Natural killer cell (primary cell): ENCODE data around the gene TCF7L2. TPM values are rescaled to one million over a fixed set of nuclear protein-coding genes. Genes with fewer than 3 reads are reported as not detected.

ENCODE experiments used
- ATAC-seq, 3 donors: fragments of 150-1000 bp in 2 of 3; fragments of 200-7000 bp in 1 of 3; cut with Tn5 transposase; 1 replicate in 1 of 3; 2 replicates in 2 of 3; pipeline ENCODE4 v1.10.0; 2021; ENCODE audit warnings: mild to moderate bottlenecking in 2 of 3, moderate library complexity in 2 of 3
- DNase-seq, 2 donors: peaks; one replicate each; pipeline versions ENCODE4 v3.0.0 to v3.0.0-alpha.2; 2013 to 2021; ENCODE audit warnings: mixed read lengths in 1 of 2
- H3K27ac ChIP-seq: one replicate; pipeline ENCODE4 v1.5.1; 2013; ENCODE audit warnings: mild to moderate bottlenecking, low read length
- H3K27me3 ChIP-seq: one replicate; pipeline ENCODE4 v1.6.1; 2013; ENCODE audit warnings: low read length; ENCODE audit not compliant: control insufficient read depth, insufficient read depth
- H3K36me3 ChIP-seq: one replicate; pipeline ENCODE4 v1.6.1; 2013; ENCODE audit warnings: low read length; ENCODE audit not compliant: control insufficient read depth, insufficient read depth
- H3K4me1 ChIP-seq: one replicate; pipeline ENCODE4 v1.6.1; 2013; ENCODE audit warnings: low read length; ENCODE audit not compliant: control insufficient read depth, insufficient read depth
- H3K4me3 ChIP-seq: one replicate; pipeline ENCODE4 v1.5.1; 2013; ENCODE audit warnings: low read length
- H3K9me3 ChIP-seq: one replicate; pipeline ENCODE4 v1.6.1; 2013; ENCODE audit warnings: low read length; ENCODE audit not compliant: control insufficient read depth, insufficient read depth
- H3K27ac Mint-ChIP-seq, 2 donors: one replicate each; pipeline ENCODE4 v1.8.0; 2022; ENCODE audit warnings: mild to moderate bottlenecking in 2 of 2, mixed read lengths in 2 of 2, moderate library complexity in 1 of 2
- H3K27me3 Mint-ChIP-seq, 2 donors: one replicate each; pipeline ENCODE4 v1.8.0; 2022; ENCODE audit warnings: low read depth in 2 of 2, mixed read lengths in 2 of 2
- H3K36me3 Mint-ChIP-seq: one replicate; pipeline ENCODE4 v1.8.0; 2022; ENCODE audit warnings: mixed read lengths
- H3K4me1 Mint-ChIP-seq, 2 donors: one replicate each; pipeline ENCODE4 v1.8.0; 2022; ENCODE audit warnings: mixed read lengths in 2 of 2
- H3K4me3 Mint-ChIP-seq: one replicate; pipeline ENCODE4 v1.8.0; 2022; ENCODE audit warnings: mild to moderate bottlenecking, moderate library complexity, mixed read lengths
- H3K9me3 Mint-ChIP-seq, 2 donors: one replicate each; pipeline ENCODE4 v1.8.0; 2022; ENCODE audit warnings: mixed read lengths in 2 of 2
- CTCF ChIP-seq: fragments of 200-600 bp; IDR thresholded peaks from one replicate; pipeline ENCODE4 v1.8.0; 2022; ENCODE audit warnings: antibody characterized with exemption
- WGBS: methylation state at CpG from one replicate; pipeline ENCODE4 v1.1.7; 2013; ENCODE audit warnings: missing lambda C conversion rate; ENCODE audit not compliant: insufficient coverage; 5-methylcytosine and 5-hydroxymethylcytosine counted together
- intact Hi-C: fragments of 100-400 bp; cut with micrococcal nuclease; formaldehyde crosslinking; loops from one replicate; pipeline ENCODE4 v1.14.2; 2022
- total RNA-seq, 4 donors: library from RNA; stranded (reverse); fragments of 120-200 nt in 1 of 4; gene quantifications; one replicate each; pipeline versions ENCODE4 v1.2.3 to v1.2.4, GENCODE V29; 2013 to 2022

TCF7L2 gene
- total RNA-seq, 3 donors from 2014 or later (not counting 1 experiment from before 2014, with no cell fraction given) = 10.4 to 32.7 (median 15.3) TPM

GRCh38 chr10:112991888-112992491 is 41.9 kb downstream of the TCF7L2 start:
- Histone ChIP-seq H3K27me3 (peaks cover 6% of the 10 kb centered on the region), H3K27ac (no peak overlapping the region), H3K9me3 (no peaks in the 10 kb centered on the region), H3K4me1 (no peaks in the 10 kb centered on the region), H3K36me3 (no peaks in the 10 kb centered on the region), H3K4me3 (no peak overlapping the region)
- no peak for TF ChIP-seq CTCF
- Mint-ChIP-seq H3K4me1 (peaks cover 5 to 6% of the 10 kb centered on the region in 2 donors), H3K27me3 (peaks cover 6 to 13% of the 10 kb centered on the region in 2 donors), H3K9me3 (no peaks in the 10 kb centered on the region), H3K27ac (no peak overlapping the region), H3K36me3 (no peaks in the 10 kb centered on the region), H3K4me3 (no peak overlapping the region)
- intact Hi-C loops = no loop called here
- ATAC-seq (no peak), DNase-seq (no peak)
- 96% methylated on average over 19 of the region's 19 CpGs for WGBS

DNA sequence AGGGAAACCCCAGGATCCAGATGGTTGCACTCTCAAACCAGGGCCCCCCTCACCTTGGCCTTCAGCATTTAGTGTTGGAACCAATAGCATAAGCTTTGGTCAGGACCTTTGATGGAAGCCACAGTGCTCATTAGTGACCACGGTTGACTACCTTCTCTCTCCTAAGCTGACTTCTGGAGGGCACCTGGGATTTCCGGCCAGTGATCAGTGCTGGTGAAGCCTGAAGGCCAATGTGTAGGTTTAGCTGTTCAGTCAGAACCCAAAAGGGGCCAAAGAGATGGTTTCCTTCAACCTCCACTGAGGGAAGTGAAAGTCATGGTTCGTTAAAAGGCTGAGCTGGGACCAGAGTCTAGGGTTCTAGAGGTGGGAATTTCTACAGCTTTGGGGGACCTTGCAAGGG is 46.4 kb downstream of the TCF7L2 start:
- ATAC-seq = no peak
- no peaks in the 10 kb centered on the region for H3K9me3 ChIP-seq
- 72% methylated on average over 3 of the region's 3 CpGs for WGBS
- H3K27me3 Mint-ChIP-seq = no peaks in the 10 kb centered on the region
- no peak for TF ChIP-seq CTCF
- H3K27ac Mint-ChIP-seq = no peak overlapping the region
- H3K27ac ChIP-seq = no peak overlapping the region
- H3K4me1 Mint-ChIP-seq = no peaks in the 10 kb centered on the region
- no peak for DNase-seq
- intact Hi-C loops = no loop called here
- H3K4me3 ChIP-seq = no peak overlapping the region
- no peaks in the 10 kb centered on the region for H3K9me3 Mint-ChIP-seq
- H3K4me3 Mint-ChIP-seq = no peak overlapping the region
- no peaks in the 10 kb centered on the region for H3K27me3 ChIP-seq
- H3K36me3 ChIP-seq = no peaks in the 10 kb centered on the region
- H3K36me3 Mint-ChIP-seq = no peaks in the 10 kb centered on the region
- no peaks in the 10 kb centered on the region for H3K4me1 ChIP-seq

DNA sequence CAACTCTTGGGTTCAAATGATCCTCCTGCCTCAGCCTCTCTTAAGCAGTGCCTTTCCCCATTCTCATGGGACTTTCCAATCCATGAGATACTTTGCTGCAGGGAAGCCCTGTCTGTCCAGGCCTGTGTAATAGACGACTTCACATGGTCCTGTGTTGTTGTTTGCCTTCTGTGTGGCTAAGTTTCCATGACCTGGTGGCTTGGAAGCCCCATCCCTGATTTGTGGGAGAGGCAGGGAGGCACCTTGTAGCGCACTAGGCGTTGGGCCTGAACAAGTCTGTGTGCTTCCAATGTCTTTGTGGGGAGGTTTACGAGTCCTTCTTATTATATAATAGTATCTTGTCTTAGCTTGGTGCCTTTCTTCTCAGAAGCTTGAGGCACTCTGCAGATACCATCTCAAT is 49.1 kb downstream of the TCF7L2 start:
- Mint-ChIP-seq H3K36me3 (no peaks in the 10 kb centered on the region), H3K4me1 (peaks cover 5 to 8% of the 10 kb centered on the region in 2 donors), H3K9me3 (no peaks in the 10 kb centered on the region), H3K27me3 (peaks cover 3 to 8% of the 10 kb centered on the region in 2 donors), H3K27ac (no peak overlapping the region), H3K4me3 (no peak overlapping the region)
- H3K4me3 ChIP-seq = no peak overlapping the region
- 91% methylated on average over 4 of the region's 4 CpGs for WGBS
- no peak overlapping the region for H3K27ac ChIP-seq
- H3K4me1 ChIP-seq = no peaks in the 10 kb centered on the region
- ATAC-seq = no peak
- H3K9me3 ChIP-seq = no peaks in the 10 kb centered on the region
- no peak for TF ChIP-seq CTCF
- H3K27me3 ChIP-seq = no peaks in the 10 kb centered on the region
- H3K36me3 ChIP-seq = no peaks in the 10 kb centered on the region
- DNase-seq = no peak
- intact Hi-C loops = no loop called here

GRCh38 chr10:113000442-113000841 is 50.4 kb downstream of the TCF7L2 start:
- Histone ChIP-seq H3K9me3 (no peaks in the 10 kb centered on the region), H3K27ac (no peak overlapping the region), H3K4me3 (no peak overlapping the region), H3K4me1 (peaks cover 9% of the 10 kb centered on the region), H3K36me3 (no peaks in the 10 kb centered on the region), H3K27me3 (peaks cover 4% of the 10 kb centered on the region)
- no peak overlapping the region for H3K27ac Mint-ChIP-seq
- H3K36me3 Mint-ChIP-seq = no peaks in the 10 kb centered on the region
- WGBS = 99% methylated on average over 5 of the region's 6 CpGs
- peaks cover 13 to 17% of the 10 kb centered on the region in 2 donors for H3K4me1 Mint-ChIP-seq
- DNase-seq = no peak
- intact Hi-C loops = no loop called here
- no peaks in the 10 kb centered on the region for H3K9me3 Mint-ChIP-seq
- H3K4me3 Mint-ChIP-seq = no peak overlapping the region
- TF ChIP-seq CTCF = no peak
- ATAC-seq = no peak
- peaks cover 6 to 10% of the 10 kb centered on the region in 2 donors for H3K27me3 Mint-ChIP-seq
